ENCODE results near the gene MED16. TPM values are rescaled to one million over a fixed set of nuclear protein-coding genes. Genes with fewer than 3 reads are reported as not detected.
A peak's percentile ranks its signal among the peaks of the same experiment; 100 is the strongest.

Gene MED16
- total and polyA plus RNA-seq, 2 of the 13 experiments (the other 11 are each of a cell fraction or from before 2014, with no cell fraction given) = 13.3 to 14.8 TPM

DNA sequence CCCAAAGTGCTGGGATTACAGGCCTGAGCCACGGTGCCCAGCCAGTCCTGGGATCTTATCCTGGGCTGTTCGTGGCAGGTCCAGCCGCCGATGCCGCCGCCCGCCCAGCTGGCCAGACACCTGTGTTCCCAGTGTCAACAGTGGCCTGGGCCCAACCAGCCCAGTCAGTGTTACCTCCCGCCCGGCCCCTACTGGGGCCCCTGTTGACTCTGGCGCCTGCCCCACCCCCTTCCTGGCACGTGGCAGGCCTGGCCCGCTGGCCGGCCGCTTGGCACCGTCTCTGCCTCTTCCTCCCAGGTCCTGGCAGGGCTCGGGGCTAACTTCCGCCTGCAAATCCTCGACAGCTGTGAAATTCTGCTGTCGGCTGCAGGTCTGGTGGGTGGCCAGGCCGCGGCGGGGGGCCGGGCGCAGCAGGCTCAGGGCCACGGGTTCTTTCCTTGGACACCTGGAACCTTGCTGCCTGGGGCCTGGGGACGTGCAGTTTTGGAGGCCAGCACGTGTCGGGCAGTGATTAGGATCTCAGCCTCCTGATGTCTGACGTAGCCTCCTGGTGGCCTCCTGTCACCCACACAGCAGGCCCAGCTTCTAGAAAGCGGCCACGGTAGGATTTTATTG is 42.0 kb upstream of the MED16 start (continued):
- TF ChIP-seq SCMH1 (CRISPR knock-in tag; IDR thresholded peaks at IDR 0.05; ENCODE audit: borderline replicate concordance) (no peak), HNRNPUL1 (IDR thresholded peaks at IDR 0.05; ENCODE audit: low read depth, low read length) (no peak), EEA1 (CRISPR knock-in tag; IDR thresholded peaks at IDR 0.05; ENCODE audit: borderline replicate concordance) (no peak; the same call in 1 of the 2 replicates), ZNF652 (CRISPR knock-in tag; IDR thresholded peaks at IDR 0.05; ENCODE audit: borderline replicate concordance, low read depth) (no peak), ZNF710 (CRISPR knock-in tag; IDR thresholded peaks at IDR 0.05; ENCODE audit: borderline replicate concordance) (peak; percentile 53; the same call in 1 of the 2 replicates), ZFP37 (CRISPR knock-in tag; IDR thresholded peaks at IDR 0.05; ENCODE audit: borderline replicate concordance) (peak; percentile 87), ADNP (CRISPR knock-in tag; IDR thresholded peaks at IDR 0.05) (no peak), ZNF160 (CRISPR knock-in tag; IDR thresholded peaks at IDR 0.05) (no peak), MAZ (IDR thresholded peaks at IDR 0.05; ENCODE audit: borderline replicate concordance, low read depth, low read length) (peak; percentile 84), MAZ (CRISPR knock-in tag; IDR thresholded peaks at IDR 0.05; ENCODE audit: low read depth) (peak; percentile 75; the same call in 1 of the 2 replicates), ZNF777 (CRISPR knock-in tag; IDR thresholded peaks at IDR 0.05) (0 out of 2 replicates have a peak, but pooled peaks have one; percentile 24), ZNF20 (CRISPR knock-in tag; IDR thresholded peaks at IDR 0.05) (0 out of 2 replicates have a peak, but pooled peaks have one; percentile 41)
- TF ChIP-seq, protein P1, sequence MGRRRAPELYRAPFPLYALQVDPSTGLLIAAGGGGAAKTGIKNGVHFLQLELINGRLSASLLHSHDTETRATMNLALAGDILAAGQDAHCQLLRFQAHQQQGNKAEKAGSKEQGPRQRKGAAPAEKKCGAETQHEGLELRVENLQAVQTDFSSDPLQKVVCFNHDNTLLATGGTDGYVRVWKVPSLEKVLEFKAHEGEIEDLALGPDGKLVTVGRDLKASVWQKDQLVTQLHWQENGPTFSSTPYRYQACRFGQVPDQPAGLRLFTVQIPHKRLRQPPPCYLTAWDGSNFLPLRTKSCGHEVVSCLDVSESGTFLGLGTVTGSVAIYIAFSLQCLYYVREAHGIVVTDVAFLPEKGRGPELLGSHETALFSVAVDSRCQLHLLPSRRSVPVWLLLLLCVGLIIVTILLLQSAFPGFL (CRISPR knock-in tag; IDR thresholded peaks at IDR 0.05) = no peak
- TF ChIP-seq, protein P2, sequence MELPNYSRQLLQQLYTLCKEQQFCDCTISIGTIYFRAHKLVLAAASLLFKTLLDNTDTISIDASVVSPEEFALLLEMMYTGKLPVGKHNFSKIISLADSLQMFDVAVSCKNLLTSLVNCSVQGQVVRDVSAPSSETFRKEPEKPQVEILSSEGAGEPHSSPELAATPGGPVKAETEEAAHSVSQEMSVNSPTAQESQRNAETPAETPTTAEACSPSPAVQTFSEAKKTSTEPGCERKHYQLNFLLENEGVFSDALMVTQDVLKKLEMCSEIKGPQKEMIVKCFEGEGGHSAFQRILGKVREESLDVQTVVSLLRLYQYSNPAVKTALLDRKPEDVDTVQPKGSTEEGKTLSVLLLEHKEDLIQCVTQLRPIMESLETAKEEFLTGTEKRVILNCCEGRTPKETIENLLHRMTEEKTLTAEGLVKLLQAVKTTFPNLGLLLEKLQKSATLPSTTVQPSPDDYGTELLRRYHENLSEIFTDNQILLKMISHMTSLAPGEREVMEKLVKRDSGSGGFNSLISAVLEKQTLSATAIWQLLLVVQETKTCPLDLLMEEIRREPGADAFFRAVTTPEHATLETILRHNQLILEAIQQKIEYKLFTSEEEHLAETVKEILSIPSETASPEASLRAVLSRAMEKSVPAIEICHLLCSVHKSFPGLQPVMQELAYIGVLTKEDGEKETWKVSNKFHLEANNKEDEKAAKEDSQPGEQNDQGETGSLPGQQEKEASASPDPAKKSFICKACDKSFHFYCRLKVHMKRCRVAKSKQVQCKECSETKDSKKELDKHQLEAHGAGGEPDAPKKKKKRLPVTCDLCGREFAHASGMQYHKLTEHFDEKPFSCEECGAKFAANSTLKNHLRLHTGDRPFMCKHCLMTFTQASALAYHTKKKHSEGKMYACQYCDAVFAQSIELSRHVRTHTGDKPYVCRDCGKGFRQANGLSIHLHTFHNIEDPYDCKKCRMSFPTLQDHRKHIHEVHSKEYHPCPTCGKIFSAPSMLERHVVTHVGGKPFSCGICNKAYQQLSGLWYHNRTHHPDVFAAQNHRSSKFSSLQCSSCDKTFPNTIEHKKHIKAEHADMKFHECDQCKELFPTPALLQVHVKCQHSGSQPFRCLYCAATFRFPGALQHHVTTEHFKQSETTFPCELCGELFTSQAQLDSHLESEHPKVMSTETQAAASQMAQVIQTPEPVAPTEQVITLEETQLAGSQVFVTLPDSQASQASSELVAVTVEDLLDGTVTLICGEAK (IDR thresholded peaks at IDR 0.05) = no peak
- TF ChIP-seq, protein P2 (CRISPR knock-in tag; IDR thresholded peaks at IDR 0.05) = no peak; the same call in 1 of the 2 replicates
